IMR-90 (cell line): Measurements from ENCODE around the gene CEP152. TPM values are rescaled to one million over a fixed set of nuclear protein-coding genes. Genes with fewer than 3 reads are reported as not detected.

Source experiments
- ATAC-seq: fragments of 200-7000 bp; cut with Tn5 transposase; 2 replicates; pipeline ENCODE4 v1.9.1; 2020; ENCODE audit warnings: low read depth, mild to moderate bottlenecking, moderate library complexity
- BruUV-seq: library from RNA; stranded (reverse); fragments of 400-500 nt; replicated peaks from 2 replicates; lab custom pipeline; 2021; lab: Mats Ljungman, UMichigan
- CTCF ChIA-PET: fragments of 300-600 bp; formaldehyde crosslinking; extraction: SDS; loops from one replicate; lab custom pipeline; 2021; ENCODE audit warnings: antibody characterized with exemption; lab: Yijun Ruan, JAX
- POLR2A ChIA-PET: fragments of 300-600 bp; sonication (Branson Sonifier 250); formaldehyde crosslinking; loops from one replicate; lab custom pipeline; 2022; ENCODE audit warnings: antibody characterized with exemption; ENCODE audit not compliant: unreplicated experiment; lab: Charles Lee
- DNase-seq: peaks from one replicate; pipeline ENCODE4 v3.0.0; 2013
- H2AFZ ChIP-seq: replicated peaks from 2 replicates; pipeline ENCODE3; 2013; ENCODE audit warnings: low read length, mild to moderate bottlenecking; ENCODE audit not compliant: poor library complexity
- H2AK5ac ChIP-seq: 2 replicates; pipeline ENCODE4 v1.6.1; 2013; ENCODE audit warnings: low read depth, low read length, inconsistent platforms
- H2AK9ac ChIP-seq: replicated peaks from 2 replicates; pipeline ENCODE3; 2013; ENCODE audit warnings: mild to moderate bottlenecking, low read depth, low read length, moderate library complexity; ENCODE audit not compliant: poor library complexity
- H2BK120ac ChIP-seq: 2 replicates; pipeline ENCODE4 v1.6.1; 2013; ENCODE audit warnings: low read depth, low read length, inconsistent platforms
- H2BK15ac ChIP-seq: 3 replicates; pipeline ENCODE4 v1.6.1; 2013; ENCODE audit warnings: low read depth, low read length, inconsistent platforms
- H2BK20ac ChIP-seq: 2 replicates; pipeline ENCODE4 v1.6.1; 2013; ENCODE audit warnings: low read depth, mild to moderate bottlenecking, inconsistent platforms, low read length, moderate library complexity
- H2BK5ac ChIP-seq: 2 replicates; pipeline ENCODE4 v1.6.1; 2013; ENCODE audit warnings: mild to moderate bottlenecking, low read depth, low read length, inconsistent platforms; ENCODE audit not compliant: poor library complexity, severe bottlenecking
- H3K14ac ChIP-seq: replicated peaks from 2 replicates; pipeline ENCODE4 v1.6.1; 2013; ENCODE audit warnings: low read depth, low read length, inconsistent platforms
- H3K18ac ChIP-seq: 2 replicates; pipeline ENCODE4 v1.6.1; 2013; ENCODE audit warnings: low read depth, low read length, control low read depth
- H3K23ac ChIP-seq: 2 replicates; pipeline ENCODE4 v1.6.1; 2013; ENCODE audit warnings: low read depth, low read length, inconsistent platforms
- H3K27ac ChIP-seq: 2 replicates; pipeline ENCODE4 v1.5.1; 2013; ENCODE audit warnings: mild to moderate bottlenecking, control low read depth, low read length; ENCODE audit not compliant: insufficient read depth
- H3K27me3 ChIP-seq: 2 replicates; pipeline ENCODE4 v1.6.1; 2013; ENCODE audit warnings: low read length; ENCODE audit not compliant: control insufficient read depth, insufficient read depth
- H3K36me3 ChIP-seq: 2 replicates; pipeline ENCODE4 v1.6.1; 2013; ENCODE audit warnings: low read length, mixed read lengths; ENCODE audit not compliant: control insufficient read depth, insufficient read depth
- H3K4ac ChIP-seq: 2 replicates; pipeline ENCODE4 v1.6.1; 2013; ENCODE audit warnings: low read depth, low read length, inconsistent platforms
- H3K4me1 ChIP-seq: 2 replicates; pipeline ENCODE4 v1.6.1; 2013; ENCODE audit warnings: low read length, mixed read lengths; ENCODE audit not compliant: control insufficient read depth, insufficient read depth
- H3K4me2 ChIP-seq: 2 replicates; pipeline ENCODE4 v1.6.1; 2013; ENCODE audit warnings: low read depth, mild to moderate bottlenecking, control low read depth, low read length, moderate library complexity
- H3K4me3 ChIP-seq: 2 replicates; pipeline ENCODE4 v1.5.1; 2013; ENCODE audit warnings: low read depth, mild to moderate bottlenecking, control low read depth, low read length, moderate library complexity; ENCODE audit not compliant: insufficient read depth
- H3K56ac ChIP-seq: 2 replicates; pipeline ENCODE4 v1.6.1; 2013; ENCODE audit warnings: low read length, inconsistent platforms; ENCODE audit not compliant: insufficient read depth; ENCODE audit errors: extremely low read depth
- H3K79me1 ChIP-seq, 2 experiments: 2 replicates each; pipeline ENCODE4 v1.6.1; 2013; ENCODE audit warnings: low read length in 2 of 2, inconsistent platforms in 1 of 2, low read depth in 1 of 2
- H3K9ac ChIP-seq: 2 replicates; pipeline ENCODE4 v1.6.1; 2013; ENCODE audit warnings: low read depth, low read length, control low read depth
- H3K9me1 ChIP-seq: 2 replicates; pipeline ENCODE4 v1.6.1; 2013; ENCODE audit warnings: low read length, inconsistent platforms; ENCODE audit not compliant: insufficient read depth
- H3K9me3 ChIP-seq: 2 replicates; pipeline ENCODE4 v1.6.1; 2013; ENCODE audit warnings: low read length; ENCODE audit not compliant: control insufficient read depth, insufficient read depth
- H4K20me1 ChIP-seq: 2 replicates; pipeline ENCODE4 v1.6.1; 2013; ENCODE audit warnings: low read length, inconsistent platforms; ENCODE audit not compliant: insufficient read depth
- H4K5ac ChIP-seq: 2 replicates; pipeline ENCODE4 v1.6.1; 2013; ENCODE audit warnings: mild to moderate bottlenecking, low read depth, low read length, control low read depth
- H4K8ac ChIP-seq, 2 experiments: 2 replicates each; pipeline ENCODE4 v1.6.1; 2013; ENCODE audit warnings: low read depth in 2 of 2, low read length in 2 of 2, control low read depth in 1 of 2, inconsistent platforms in 1 of 2
- H4K91ac ChIP-seq: 2 replicates; pipeline ENCODE4 v1.6.1; 2013; ENCODE audit warnings: low read depth, low read length, inconsistent platforms; ENCODE audit not compliant: insufficient read depth
- BHLHE40 ChIP-seq: fragments of 150-350 bp; IDR thresholded peaks from 2 replicates; pipeline ENCODE4 v1.6.1; 2016; ENCODE audit warnings: mild to moderate bottlenecking, low read depth, low read length
- CHD1 ChIP-seq: IDR thresholded peaks from 2 replicates; pipeline ENCODE4 v1.6.1; 2012; ENCODE audit warnings: low read depth, low read length, improper control_type of control experiment
- ELK1 ChIP-seq: fragments of 150-350 bp; IDR thresholded peaks from 2 replicates; pipeline ENCODE4 v1.6.1; 2016; ENCODE audit warnings: low read depth, mild to moderate bottlenecking, low read length, moderate library complexity, borderline replicate concordance
- FOS ChIP-seq: fragments of 150-350 bp; IDR thresholded peaks from 2 replicates; pipeline ENCODE4 v1.6.1; 2016; ENCODE audit warnings: low read depth, low read length
- MAFK ChIP-seq: IDR thresholded peaks from 2 replicates; pipeline ENCODE4 v1.6.1; 2012; ENCODE audit warnings: low read depth, low read length, improper control_type of control experiment
- MXI1 ChIP-seq: IDR thresholded peaks from 2 replicates; pipeline ENCODE4 v1.6.1; 2012; ENCODE audit warnings: low read depth, mild to moderate bottlenecking, low read length, moderate library complexity, borderline replicate concordance
- NFE2L2 ChIP-seq: fragments of 150-350 bp; IDR thresholded peaks from 2 replicates; pipeline ENCODE4 v1.6.1; 2016; ENCODE audit warnings: low read depth, mild to moderate bottlenecking, low read length
- RAD21 ChIP-seq: IDR thresholded peaks from 2 replicates; pipeline ENCODE4 v1.6.1; 2012; ENCODE audit warnings: low read length, improper control_type of control experiment
- RCOR1 ChIP-seq: IDR thresholded peaks from 2 replicates; pipeline ENCODE4 v1.6.1; 2012; ENCODE audit warnings: mild to moderate bottlenecking, low read length, improper control_type of control experiment; ENCODE audit not compliant: insufficient replicate concordance
- SMC3 ChIP-seq: fragments of 150-350 bp; IDR thresholded peaks from 2 replicates; pipeline ENCODE4 v1.6.1; 2016; ENCODE audit warnings: low read depth, mild to moderate bottlenecking, antibody characterized with exemption, low read length, moderate library complexity
- WGBS, 2 experiments: methylation state at CpG; one replicate each; pipeline versions ENCODE4 v1.1.5 to v1.1.7; 2013; ENCODE audit warnings: missing lambda C conversion rate in 2 of 2; ENCODE audit not compliant: insufficient read length in 1 of 2; ENCODE audit errors: extremely low coverage in 2 of 2; 5-methylcytosine and 5-hydroxymethylcytosine counted together
- dilution Hi-C: fragments of 300-500 bp; cut with HindIII; formaldehyde crosslinking; loops from one replicate; pipeline ENCODE4 v1.14.3; 2018; ENCODE audit warnings: low sequenced_read_pairs; ENCODE audit not compliant: unreplicated experiment
- in situ Hi-C: fragments of 300-500 bp; cut with MboI; formaldehyde crosslinking; loops from 3 replicates; pipeline ENCODE4 v1.14.3; 2019; ENCODE audit warnings: low sequenced_read_pairs, inconsistent platforms, mixed read lengths
- intact Hi-C: fragments of 100-400 bp; cut with micrococcal nuclease; formaldehyde crosslinking; loops from 2 replicates; pipeline ENCODE4 v1.10.0; 2022
- polyA plus RNA-seq, 3 experiments: library from polyadenylated mRNA; depleted of rRNA; stranded (reverse); fragments of >200 nt; gene quantifications; 2 replicates each; pipeline ENCODE4 v1.2.3, GENCODE V29; 2012; ENCODE audit warnings: low replicate concordance in 1 of 3
- total RNA-seq: library from RNA; depleted of rRNA; stranded (reverse); fragments of >200 nt; gene quantifications from 2 replicates; pipeline ENCODE4 v1.2.3, GENCODE V29; 2012

Gene CEP152
- total and polyA plus RNA-seq, 2 of the 4 experiments (the other 2 are of a cell fraction): 2.1 to 7.3 TPM

- Histone ChIP-seq H3K4me2 (peak overlapping the region; percentile 26; the same call in 1 of the 2 replicates), H3K79me1 (no peaks in the 10 kb centered on the region), H2BK15ac (no peak overlapping the region), H3K9me1 (no peaks in the 10 kb centered on the region), H3K18ac (no peak overlapping the region), H4K91ac (no peak overlapping the region), H4K5ac (no peak overlapping the region), H2BK5ac (no peak overlapping the region), H2AK5ac (no peak overlapping the region), H3K9ac (no peak overlapping the region), H3K4me3 (no peak overlapping the region), H2BK20ac (no peak overlapping the region), H3K27me3 (no peaks in the 10 kb centered on the region), H3K56ac (no peak overlapping the region), H2BK120ac (no peak overlapping the region), H3K4ac (no peak overlapping the region), H4K8ac (no peak overlapping the region), H3K4me1 (0 out of 2 replicates have a peak, but pooled peaks cover 2% of the 10 kb centered on the region), H3K9me3 (no peaks in the 10 kb centered on the region), H3K14ac (peak overlapping the region; percentile 56; the same call in 1 of the 2 replicates), H3K23ac (0 out of 2 replicates have a peak overlapping the region, but pooled peaks have one; percentile 40), H2AK9ac (peak overlapping the region; percentile 33), H2AFZ (peak overlapping the region; percentile 68), H3K36me3 (no peaks in the 10 kb centered on the region), H3K27ac (no peak overlapping the region), H4K20me1 (no peaks in the 10 kb centered on the region)
- ATAC-seq (peak; percentile 95), DNase-seq (peak; percentile 46)
- in situ Hi-C loops (no loop called here), dilution Hi-C loops (no loop called here), intact Hi-C loops (no loop called here)
- no peak for TF ChIP-seq NFE2L2
- TF ChIP-seq RAD21: no peak
- no peak for TF ChIP-seq ELK1
- no peak for TF ChIP-seq MXI1
- no peak for TF ChIP-seq FOS
- TF ChIP-seq MAFK: no peak
- no peak for TF ChIP-seq BHLHE40
- TF ChIP-seq CHD1: no peak
- no peak for TF ChIP-seq RCOR1
- TF ChIP-seq SMC3: no peak
- BruUV-seq: no TSS peak
- POLR2A ChIA-PET: interaction anchor here (0.6 kb wide), 1 partner anchor 347 kb away, joined by 9 read pairs; no protein-coding TSS in a partner anchor
- WGBS, 2 experiments: no CpG with 5 or more reads among the region's 1 CpG
- CTCF ChIA-PET: interaction anchor here (0.9 kb wide), 1 partner anchor 9 kb away, joined by 3 read pairs; no protein-coding TSS in a partner anchor
Measured at GRCh38 chr15:48823237-48823636, 12.4 kb upstream of the CEP152 start.
